GM10847 (cell line): ENCODE measurements around the gene PFKP.

Experiments used
- POLR2A ChIP-seq: IDR thresholded peaks from 2 replicates; pipeline ENCODE4 v1.6.1; 2011; ENCODE audit not compliant: insufficient read length; ENCODE audit errors: extremely low read depth

Gene PFKP

DNA sequence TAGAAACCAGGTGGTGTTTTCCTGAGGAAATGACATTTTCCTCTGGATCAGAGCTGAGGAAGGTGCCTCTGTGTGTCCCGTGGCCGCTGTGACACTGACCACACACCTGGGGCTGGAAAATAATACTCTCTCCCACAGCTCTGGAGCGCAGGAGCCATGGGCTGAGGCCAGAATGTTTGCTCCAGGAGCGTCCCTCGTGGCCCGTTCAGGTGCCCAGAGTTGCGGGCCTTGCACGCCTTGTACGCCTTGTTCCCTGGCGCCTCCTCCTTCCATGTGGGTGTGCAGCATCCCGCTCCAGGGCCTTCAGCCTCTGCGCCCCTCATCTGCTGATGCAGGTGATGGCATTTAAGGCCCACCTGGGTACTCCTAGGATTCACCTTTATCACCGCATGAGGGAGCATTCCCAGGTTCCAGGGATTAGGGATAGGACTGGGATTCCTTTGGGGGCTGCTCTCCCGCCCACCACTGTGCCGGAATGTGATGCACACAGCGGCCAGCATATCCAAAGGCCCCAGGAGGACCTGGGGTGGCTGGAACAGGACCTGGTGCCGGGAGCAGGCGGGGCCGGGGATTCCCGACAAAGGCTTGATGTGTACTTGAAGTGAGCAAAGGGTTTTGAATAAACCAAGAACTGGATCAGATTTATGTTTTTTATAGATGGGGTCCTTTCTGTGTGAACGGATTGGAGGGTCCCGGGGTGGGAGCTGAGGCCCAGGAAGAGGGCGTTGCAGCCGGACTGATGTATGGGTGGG, 61.2 kb downstream of the PFKP start:
- no peak for TF ChIP-seq POLR2A

DNA sequence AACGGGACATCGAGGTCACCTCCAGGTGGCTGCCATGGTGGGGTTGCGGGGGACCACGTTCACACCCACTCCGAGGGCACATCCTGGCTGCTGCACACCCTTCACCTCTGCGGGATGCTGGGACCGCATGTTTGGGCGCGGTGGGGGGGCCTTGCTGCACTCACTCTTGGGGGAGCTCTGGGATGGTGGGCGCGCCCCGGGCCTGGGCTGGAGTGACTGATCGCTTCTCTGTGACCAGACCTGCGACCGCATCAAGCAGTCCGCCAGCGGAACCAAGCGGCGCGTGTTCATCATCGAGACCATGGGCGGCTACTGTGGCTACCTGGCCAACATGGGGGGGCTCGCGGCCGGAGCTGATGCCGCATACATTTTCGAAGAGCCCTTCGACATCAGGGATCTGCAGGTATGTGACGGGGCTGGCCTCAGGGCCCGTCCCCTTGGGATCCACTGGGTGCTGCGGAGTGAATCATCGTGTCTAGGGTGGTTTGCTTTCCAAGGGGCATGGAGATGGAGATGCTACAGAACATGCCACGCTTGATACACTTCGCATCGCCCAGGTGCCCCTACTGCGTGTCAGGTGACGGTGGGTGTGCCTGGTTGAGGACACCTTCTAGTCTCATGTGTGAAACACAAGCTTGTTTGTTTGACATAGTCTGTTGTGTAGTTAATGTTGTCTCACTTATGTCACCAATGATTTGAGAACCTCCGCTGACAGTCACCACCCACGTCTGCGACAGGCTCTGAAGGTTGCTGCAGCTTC, 62.4 kb downstream of the PFKP start:
- no peak for TF ChIP-seq POLR2A

DNA sequence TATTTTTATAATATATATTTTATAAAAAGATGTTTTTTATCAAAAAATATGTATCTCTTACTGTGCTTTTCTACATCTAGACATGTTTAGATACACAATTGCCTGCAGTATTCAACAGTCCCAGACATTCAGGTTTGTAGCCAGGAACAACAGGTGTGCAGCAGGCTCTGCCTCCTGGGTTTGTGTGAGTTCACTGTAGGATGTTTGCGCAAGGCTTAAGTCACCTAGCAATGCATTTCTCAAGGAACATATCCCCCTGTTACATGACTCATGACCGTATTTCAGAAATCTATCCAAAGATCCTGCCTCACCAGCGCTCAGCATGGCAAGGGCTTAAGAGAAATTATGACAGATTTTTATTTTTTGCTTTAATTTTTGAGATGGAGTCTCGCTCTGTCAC, 63.8 kb downstream of the PFKP start:
- TF ChIP-seq POLR2A: no peak

DNA sequence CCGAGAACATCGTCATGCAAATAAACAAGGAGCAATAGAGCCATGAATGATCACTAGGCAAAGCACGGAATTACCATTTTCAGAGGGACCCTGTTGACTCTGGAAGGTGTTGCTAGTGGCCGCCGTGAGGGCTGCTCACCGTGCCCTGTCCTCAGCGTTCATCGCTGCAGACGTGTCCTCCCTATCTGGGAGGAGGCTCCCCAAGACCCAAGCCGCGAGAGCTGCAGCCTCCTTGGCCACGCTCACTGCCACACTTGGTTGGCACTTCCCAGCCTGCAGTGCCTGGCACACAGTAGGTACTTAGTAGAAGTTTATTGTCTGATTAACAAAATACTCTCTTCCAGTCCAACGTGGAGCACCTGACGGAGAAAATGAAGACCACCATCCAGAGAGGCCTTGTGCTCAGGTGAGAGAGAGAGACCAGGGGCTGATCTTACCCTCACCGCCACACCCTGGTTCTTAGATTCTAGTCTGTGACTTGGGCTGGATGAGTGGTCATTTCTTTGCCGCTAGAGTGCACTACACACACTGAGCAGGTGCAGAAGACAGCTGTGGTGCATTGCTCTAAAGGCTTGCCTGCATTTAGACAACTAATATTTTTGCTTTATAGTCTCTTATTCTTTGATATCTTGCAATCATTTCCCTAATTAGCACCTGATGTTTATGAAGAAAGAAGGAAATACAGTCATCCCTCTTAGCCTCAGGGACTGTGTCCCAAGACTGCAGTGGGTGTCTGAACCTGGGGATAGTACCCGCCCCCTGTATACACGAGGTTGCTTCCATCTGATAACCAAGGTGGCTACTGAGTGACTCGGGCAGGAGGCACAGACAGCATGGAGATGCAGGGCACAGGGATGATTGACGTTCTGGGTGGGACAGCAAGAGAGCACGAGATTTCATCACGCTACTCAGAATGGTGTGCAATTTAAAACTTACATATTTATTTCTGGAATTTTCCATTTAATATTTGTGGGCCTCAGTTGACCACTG, 65.0 kb downstream of the PFKP start:
- TF ChIP-seq POLR2A: no peak

DNA sequence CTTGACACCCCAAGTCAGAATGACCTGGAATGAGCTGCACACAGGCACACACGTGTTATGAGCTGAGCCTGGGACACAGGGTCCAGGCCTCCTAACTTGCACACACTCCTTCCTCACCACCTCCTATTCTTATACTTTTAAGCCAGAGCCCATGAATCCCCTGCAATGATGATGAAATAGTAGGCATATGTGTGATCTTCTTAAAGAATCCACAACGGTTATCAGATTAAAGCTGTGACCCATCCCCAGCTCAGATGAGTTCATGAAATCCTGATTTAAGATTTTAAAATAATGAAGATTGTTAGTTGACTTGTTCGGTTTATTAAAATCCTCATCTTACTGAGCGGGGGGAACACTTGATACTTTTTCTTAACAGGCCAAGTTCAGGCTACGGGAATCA, 66.6 kb downstream of the PFKP start:
- TF ChIP-seq POLR2A: no peak

DNA sequence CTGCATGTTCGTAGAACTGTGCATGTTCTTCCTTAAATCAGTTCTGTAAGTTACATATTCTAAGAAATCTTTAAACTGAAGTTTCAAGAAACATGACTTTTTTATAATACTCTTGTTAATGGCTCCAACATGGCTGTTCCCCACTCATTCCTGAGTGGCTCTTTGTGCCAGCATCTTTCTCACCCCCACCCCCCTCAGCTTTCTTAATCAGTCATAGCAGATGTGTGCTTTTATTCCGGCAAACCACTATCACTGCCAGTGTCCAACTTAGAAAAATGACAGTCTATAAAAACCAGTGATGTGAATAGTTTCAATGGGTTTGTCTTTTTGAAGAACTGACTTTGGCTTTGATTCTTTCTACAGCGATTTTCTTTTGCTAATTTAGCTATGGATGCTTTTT, 67.7 kb downstream of the PFKP start:
- no peak for TF ChIP-seq POLR2A

DNA sequence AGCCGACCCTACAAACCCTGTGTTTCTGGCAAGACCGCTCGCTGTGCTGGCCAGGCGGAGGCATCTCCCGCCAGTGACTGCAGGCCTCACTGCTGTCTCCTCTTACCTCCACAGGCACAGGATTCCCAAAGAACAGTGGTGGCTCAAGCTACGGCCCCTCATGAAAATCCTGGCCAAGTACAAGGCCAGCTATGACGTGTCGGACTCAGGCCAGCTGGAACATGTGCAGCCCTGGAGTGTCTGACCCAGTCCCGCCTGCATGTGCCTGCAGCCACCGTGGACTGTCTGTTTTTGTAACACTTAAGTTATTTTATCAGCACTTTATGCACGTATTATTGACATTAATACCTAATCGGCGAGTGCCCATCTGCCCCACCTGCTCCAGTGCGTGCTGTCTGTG, 69.0 kb downstream of the PFKP start:
- no peak for TF ChIP-seq POLR2A

DNA sequence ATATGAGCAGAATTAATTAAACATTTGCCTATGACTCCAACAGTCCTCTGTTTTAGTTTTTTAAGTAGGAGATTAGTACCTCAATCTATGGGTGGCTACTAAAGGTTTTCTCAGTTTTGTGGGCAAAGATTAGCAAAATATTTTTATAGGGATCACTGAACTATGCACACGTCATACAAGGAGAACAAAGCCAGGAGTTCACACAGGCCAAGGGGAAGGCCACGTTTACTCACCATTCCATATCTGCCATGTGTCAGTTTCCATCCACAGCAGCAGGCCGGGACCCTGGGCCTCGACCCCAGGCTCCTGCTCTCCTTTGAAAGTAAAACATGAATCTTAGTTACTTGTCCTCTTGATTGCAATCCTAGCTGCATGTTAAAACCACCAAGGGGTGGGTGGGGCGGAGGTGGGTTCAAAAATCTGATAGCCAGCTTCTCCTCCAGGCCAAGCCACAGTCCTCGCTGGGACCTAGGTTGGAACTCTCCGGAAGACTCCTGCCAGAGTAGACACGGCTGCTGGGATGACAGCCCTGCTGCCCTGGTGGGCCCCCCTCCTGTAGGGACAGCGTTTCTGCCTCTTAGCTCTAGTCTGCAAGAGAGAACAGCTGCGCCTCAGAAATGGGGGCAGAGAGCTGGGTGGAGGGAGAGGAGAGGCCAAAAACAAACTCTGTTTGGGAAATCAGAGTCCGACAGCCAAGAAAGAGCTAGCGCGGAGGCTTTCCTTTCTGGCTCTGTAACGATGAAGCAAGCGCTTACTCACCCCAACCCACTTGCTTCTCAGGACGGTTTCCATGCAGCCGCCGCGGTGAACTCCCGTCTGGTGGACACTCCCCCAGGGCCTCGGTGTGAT, 69.6 kb downstream of the PFKP start:
- TF ChIP-seq POLR2A: no peak

DNA sequence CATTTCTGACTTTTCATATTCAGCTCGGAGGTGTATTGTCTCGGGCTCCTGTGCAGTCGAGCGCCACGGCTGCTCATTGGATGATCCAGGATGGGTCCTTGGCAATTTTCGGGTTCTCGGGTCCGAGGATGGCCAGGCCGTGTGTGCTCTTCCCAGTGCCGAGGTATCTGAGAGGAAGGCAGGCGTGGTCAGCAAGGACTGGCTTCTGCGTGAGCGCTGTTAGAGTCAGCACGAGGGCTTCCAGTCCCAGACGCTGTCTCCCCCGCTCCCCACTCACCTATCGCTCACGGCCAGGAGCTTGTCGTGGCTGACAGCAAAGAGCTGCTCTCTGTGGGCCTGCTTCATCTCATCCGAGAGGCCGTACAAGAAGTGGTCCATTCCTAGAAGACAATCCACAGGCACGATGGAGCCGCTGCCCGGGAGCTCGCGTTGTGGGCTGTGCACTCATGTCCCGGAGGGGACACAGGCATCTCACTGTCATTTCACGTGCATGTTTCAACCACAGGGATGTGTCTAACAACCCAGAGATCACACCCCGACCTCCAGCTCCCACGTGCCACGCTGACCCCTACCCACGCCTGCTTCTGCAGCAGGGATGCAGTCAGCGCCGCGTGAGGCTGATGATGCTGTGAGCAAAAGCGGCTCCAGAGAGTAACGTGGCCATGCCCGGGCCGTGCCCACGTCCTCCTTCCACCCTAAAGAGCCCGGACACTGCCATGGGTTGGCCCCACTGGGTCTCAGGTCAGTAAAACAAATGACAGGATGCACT, 70.8 kb downstream of the PFKP start:
- TF ChIP-seq POLR2A: no peak

DNA sequence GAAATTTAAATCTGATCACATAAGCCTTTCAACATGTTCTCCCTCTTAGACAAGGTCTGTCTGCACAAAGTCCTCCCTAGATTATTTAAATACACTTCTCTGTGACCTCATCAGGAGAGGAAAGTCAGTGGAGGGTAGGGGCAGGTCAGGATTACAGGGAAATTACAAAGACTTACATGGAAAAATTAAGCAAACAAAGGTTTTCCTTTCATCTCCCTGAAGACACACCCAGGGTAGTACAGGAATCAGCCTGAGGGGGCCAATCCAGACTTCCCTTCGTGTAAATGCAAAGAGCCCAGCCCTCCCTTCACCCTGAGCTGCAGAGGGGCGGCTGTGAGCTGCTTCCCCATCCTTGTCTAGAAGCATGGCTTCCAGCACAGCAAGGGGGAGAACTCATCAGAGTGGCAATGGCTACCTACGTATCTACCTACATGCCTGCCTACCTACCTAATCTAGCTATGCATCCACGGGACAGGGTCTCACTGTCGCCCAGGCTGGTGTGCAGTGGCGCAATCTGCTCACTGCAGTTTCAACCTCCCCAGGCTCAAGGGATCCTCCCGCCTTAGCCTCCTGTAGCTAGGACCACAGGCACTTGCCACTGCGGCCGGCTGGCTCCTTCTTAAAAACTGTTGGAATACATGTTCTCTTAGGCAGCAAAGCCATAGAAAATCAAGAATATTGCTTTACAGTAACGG, 72.0 kb downstream of the PFKP start:
- TF ChIP-seq POLR2A: no peak

DNA sequence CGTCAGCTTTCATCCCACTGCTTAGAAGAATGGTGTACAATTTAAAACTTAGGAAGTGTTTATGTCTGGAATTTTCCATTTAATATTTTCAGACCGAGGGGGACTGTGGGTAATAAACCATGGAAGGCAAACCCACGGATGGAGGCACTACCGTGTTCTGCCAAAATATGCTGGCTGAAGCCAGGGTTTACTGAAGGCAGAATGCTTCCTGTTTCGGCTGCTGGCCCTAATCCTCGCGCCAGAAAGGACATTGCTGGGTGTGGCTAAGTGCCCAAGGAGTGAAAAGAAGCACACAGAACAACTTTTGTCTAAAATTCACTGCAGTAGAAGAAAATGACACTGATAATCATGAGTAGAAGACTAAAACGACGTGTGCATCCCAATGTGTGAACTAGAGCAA, 72.9 kb downstream of the PFKP start:
- TF ChIP-seq POLR2A: no peak

DNA sequence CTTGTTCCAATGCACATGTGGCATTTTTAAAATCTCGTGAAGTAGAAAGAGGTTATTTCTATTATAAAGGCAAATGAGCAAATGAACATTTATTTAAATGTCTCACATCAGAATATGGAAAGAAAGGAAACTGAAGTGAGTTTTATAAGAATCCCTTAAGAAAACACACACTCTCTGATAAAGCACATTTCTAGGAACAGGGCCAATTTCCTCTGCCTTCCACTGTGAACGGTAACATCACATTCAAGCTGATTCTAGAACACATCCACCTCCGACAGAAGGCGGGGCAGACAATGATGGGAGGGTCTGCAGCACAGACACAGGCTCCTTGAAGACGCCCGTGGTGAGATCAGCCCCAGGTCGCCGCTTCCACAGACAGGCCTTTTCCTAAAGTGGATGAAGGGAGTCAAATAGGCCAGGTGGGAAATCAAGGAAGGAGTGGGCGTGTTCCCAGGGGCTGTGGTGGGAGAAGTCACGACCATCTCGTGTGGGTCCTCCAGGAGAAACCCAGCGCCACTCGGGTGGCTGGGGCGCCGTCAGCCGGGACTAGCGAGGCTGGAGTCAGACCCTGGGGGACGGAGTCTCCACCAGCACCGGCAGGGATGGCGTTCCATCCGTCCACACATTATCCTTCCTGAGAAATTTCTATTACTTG, 74.1 kb downstream of the PFKP start:
- no peak for TF ChIP-seq POLR2A
